ENCODE results near the gene RAPGEF3.

The RAPGEF3 gene

GRCh38 chr12:47777151-47777550, 18.5 kb upstream of the RAPGEF3 start:
- in situ Hi-C loops (cut with MboI; ENCODE audit: low sequenced_read_pairs), result loop anchor here (10.0 kb wide), 2 partner anchors 62 to 122 kb away; no protein-coding TSS in a partner anchor
- Histone ChIP-seq H3K27me3 (ENCODE audit: low read depth) (no peaks in the 10 kb centered on the region), H3K4me1 (peaks cover 18% of the 10 kb centered on the region), H3K9me3 (no peaks in the 10 kb centered on the region), H3K4me3 (no peak overlapping the region), H3K36me3 (replicated peaks) (peaks cover 7% of the 10 kb centered on the region; the same call in 1 of the 2 replicates)
- DNase-seq (ENCODE audit: low spot score in 2 of 2), result no peak

DNA sequence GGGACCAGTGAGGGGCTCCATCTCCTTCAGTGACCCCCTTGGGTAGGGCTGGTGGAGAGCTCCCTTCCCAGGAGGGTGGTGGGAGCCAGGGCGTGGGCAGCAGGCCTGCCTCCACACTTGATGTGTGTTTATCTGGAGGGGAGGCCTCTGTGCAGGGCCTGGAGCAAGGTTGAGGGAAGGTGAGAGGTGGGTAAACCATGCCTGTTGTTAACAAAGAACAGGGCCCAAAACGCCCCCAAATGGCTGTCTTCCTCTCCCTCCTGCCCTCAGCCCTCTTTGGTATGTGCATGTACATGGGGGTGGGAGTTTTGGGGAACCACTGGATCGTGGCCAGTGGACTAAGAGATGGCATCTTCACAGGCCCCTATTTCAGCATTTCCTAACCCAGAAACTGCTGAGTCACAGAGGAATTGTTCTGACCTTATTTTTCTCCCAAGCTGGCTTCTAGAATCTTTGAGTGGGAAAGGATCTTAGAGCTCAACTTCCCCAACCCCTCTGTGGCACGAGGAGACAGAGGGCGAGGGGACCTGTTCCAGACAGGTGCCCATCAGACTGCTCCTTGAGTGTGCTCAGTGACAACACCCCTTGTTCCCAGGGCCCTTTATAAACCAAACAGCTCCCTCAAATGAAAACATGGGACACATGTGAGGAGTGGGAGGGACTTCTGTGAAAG, 17.9 kb upstream of the RAPGEF3 start:
- DNase-seq (ENCODE audit: low spot score in 2 of 2), result no peak
- Histone ChIP-seq H3K27me3 (ENCODE audit: low read depth) (no peaks in the 10 kb centered on the region), H3K4me3 (no peak overlapping the region), H3K4me1 (peaks cover 18% of the 10 kb centered on the region), H3K36me3 (replicated peaks) (peaks cover 5% of the 10 kb centered on the region; the same call in 1 of the 2 replicates), H3K9me3 (no peaks in the 10 kb centered on the region)
- in situ Hi-C loops (cut with MboI; ENCODE audit: low sequenced_read_pairs), result loop anchor here (10.0 kb wide), 2 partner anchors 62 to 122 kb away; no protein-coding TSS in a partner anchor

- H3K27me3 ChIP-seq (ENCODE audit: low read depth), result no peaks in the 10 kb centered on the region
- H3K4me1 ChIP-seq, result peaks cover 18% of the 10 kb centered on the region
- H3K36me3 ChIP-seq (replicated peaks), result no peaks in the 10 kb centered on the region
- H3K9me3 ChIP-seq, result no peaks in the 10 kb centered on the region
- DNase-seq (ENCODE audit: low spot score in 2 of 2), result no peak
- in situ Hi-C loops (cut with MboI; ENCODE audit: low sequenced_read_pairs), result loop anchor here (10.0 kb wide), 2 partner anchors 61 to 121 kb away; no protein-coding TSS in a partner anchor
- no peak overlapping the region for H3K4me3 ChIP-seq
Measured at GRCh38 chr12:47775100-47775911, 16.6 kb upstream of the RAPGEF3 start.

DNA sequence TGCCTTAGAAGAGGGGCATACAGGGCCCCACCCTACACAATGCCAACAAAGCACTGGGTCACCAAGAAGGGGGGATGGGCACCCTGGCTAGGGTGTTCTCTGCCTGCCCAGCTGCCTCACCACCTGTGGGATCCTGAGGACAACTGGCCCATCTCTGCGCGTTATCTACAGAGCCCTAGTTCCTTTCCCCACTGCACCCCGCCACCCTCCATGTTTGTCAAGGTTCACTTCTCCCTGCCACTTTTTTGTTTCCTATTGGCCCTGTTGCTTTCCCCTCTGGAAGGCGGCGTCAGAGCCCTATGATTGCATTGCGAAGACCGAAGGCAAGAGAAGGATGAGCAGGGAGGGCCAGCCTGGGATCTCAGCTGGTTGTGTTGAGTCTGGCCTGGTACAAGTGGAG, 16.0 kb upstream of the RAPGEF3 start:
- H3K27me3 ChIP-seq (ENCODE audit: low read depth), result no peaks in the 10 kb centered on the region
- H3K36me3 ChIP-seq (replicated peaks), result no peaks in the 10 kb centered on the region
- H3K9me3 ChIP-seq, result no peaks in the 10 kb centered on the region
- DNase-seq (ENCODE audit: low spot score in 2 of 2), result no peak
- in situ Hi-C loops (cut with MboI; ENCODE audit: low sequenced_read_pairs), result loop anchor here (10.0 kb wide), 2 partner anchors 60 to 120 kb away; no protein-coding TSS in a partner anchor
- no peak overlapping the region for H3K4me3 ChIP-seq
- peaks cover 23% of the 10 kb centered on the region for H3K4me1 ChIP-seq

- Histone ChIP-seq H3K27me3 (ENCODE audit: low read depth) (no peaks in the 10 kb centered on the region), H3K4me1 (peaks cover 28% of the 10 kb centered on the region), H3K4me3 (peak overlapping the region; percentile 54), H3K9me3 (no peaks in the 10 kb centered on the region), H3K36me3 (replicated peaks) (no peaks in the 10 kb centered on the region)
- in situ Hi-C loops (cut with MboI; ENCODE audit: low sequenced_read_pairs), result loop anchor here (10.0 kb wide), 2 partner anchors 59 to 119 kb away; no protein-coding TSS in a partner anchor
- no peak for DNase-seq (ENCODE audit: low spot score in 2 of 2)
Measured at GRCh38 chr12:47773858-47774580, 15.3 kb upstream of the RAPGEF3 start.

DNA sequence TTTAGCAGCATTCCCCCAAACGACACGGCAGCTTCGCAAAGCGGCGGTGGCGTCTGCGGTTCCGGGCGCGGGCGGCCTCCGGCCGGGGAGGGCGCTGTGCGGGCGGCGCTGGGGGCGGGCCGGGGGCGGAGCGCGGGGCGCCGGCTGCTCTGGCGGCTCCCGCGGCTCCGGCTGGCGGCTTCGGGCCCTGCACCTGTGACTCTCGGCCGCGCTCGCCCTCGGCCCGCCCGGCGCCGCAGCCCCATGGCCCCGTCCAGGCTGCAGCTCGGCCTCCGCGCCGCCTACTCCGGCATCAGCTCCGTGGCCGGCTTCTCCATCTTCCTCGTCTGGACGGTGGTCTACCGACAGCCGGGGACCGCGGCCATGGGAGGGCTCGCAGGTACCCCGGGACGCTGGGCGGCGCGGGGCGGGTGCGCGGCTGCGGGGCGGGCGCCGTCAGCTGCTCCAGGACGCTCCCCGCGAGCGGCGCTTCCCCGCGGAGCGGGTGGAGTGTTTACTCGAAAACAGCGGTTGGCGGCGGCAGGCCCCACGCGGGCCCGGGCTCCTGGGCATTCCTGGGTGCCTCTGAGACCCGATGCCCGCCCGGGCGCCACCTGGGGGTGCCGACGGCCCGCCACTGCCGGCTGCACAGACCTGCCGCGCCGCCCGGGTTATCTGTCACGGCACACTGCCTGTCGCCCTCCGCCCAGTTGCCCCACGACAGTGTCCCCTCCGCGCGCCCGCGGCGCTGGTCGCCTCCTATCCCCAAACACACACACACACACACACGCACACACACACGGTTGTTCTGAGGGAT, 14.6 kb upstream of the RAPGEF3 start, which contains the start of gene SLC48A1:
Gene SLC48A1 (plus strand): TSS at position 177 of the 796 bp plus-strand sequence. CDS start 67 bp downstream, at position 244.
- H3K4me3 ChIP-seq, result peak within 1 kb of the TSS; percentile 54
- in situ Hi-C loops (cut with MboI; ENCODE audit: low sequenced_read_pairs), result loop anchor here (10.0 kb wide), 2 partner anchors 58 to 118 kb away; no protein-coding TSS in a partner anchor
- DNase-seq (ENCODE audit: low spot score in 2 of 2), result peak; percentile 63 to 85
- no peaks in the 10 kb centered on the region for H3K27me3 ChIP-seq (ENCODE audit: low read depth)
- no peaks in the 10 kb centered on the region for H3K9me3 ChIP-seq
- peaks cover 30% of the 10 kb centered on the region for H3K4me1 ChIP-seq
- H3K36me3 ChIP-seq (replicated peaks), result no peaks in the 10 kb centered on the region

DNA sequence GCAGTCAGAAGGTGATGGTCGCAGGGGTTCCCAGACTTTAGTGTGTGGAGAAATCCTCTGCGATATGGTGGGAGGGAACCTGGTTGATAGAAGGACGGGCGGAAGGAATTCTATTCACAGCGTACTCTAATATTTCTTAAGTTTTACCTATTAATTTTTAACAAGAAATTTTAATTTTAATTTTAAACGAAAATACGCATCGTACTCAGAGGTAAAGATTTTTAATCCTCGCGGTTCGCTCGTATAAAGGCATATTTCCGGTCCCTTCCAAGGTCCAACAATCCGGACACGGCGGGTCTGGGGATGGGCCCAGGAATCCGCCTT, 14.0 kb upstream of the RAPGEF3 start:
- H3K9me3 ChIP-seq, result no peaks in the 10 kb centered on the region
- peaks cover 33% of the 10 kb centered on the region for H3K4me1 ChIP-seq
- no peaks in the 10 kb centered on the region for H3K27me3 ChIP-seq (ENCODE audit: low read depth)
- DNase-seq (ENCODE audit: low spot score in 2 of 2), result no peak
- H3K36me3 ChIP-seq (replicated peaks), result no peaks in the 10 kb centered on the region
- in situ Hi-C loops (cut with MboI; ENCODE audit: low sequenced_read_pairs), result loop anchor here (10.0 kb wide), 2 partner anchors 58 to 118 kb away; no protein-coding TSS in a partner anchor
- H3K4me3 ChIP-seq, result peak overlapping the region; percentile 54

GRCh38 chr12:47772094-47772660, 13.5 kb upstream of the RAPGEF3 start:
- peaks cover 33% of the 10 kb centered on the region for H3K4me1 ChIP-seq
- H3K9me3 ChIP-seq, result no peaks in the 10 kb centered on the region
- in situ Hi-C loops (cut with MboI; ENCODE audit: low sequenced_read_pairs), result loop anchor here (10.0 kb wide), 2 partner anchors 57 to 117 kb away; no protein-coding TSS in a partner anchor
- H3K36me3 ChIP-seq (replicated peaks), result no peaks in the 10 kb centered on the region
- H3K4me3 ChIP-seq, result peak overlapping the region; percentile 54
- no peaks in the 10 kb centered on the region for H3K27me3 ChIP-seq (ENCODE audit: low read depth)
- no peak for DNase-seq (ENCODE audit: low spot score in 2 of 2)

GRCh38 chr12:47771304-47771703, 12.6 kb upstream of the RAPGEF3 start:
- peaks cover 33% of the 10 kb centered on the region for H3K4me1 ChIP-seq
- in situ Hi-C loops (cut with MboI; ENCODE audit: low sequenced_read_pairs), result loop anchor here (10.0 kb wide), 2 partner anchors 57 to 117 kb away; no protein-coding TSS in a partner anchor
- no peak for DNase-seq (ENCODE audit: low spot score in 2 of 2)
- no peaks in the 10 kb centered on the region for H3K9me3 ChIP-seq
- no peak overlapping the region for H3K4me3 ChIP-seq
- H3K27me3 ChIP-seq (ENCODE audit: low read depth), result no peaks in the 10 kb centered on the region
- H3K36me3 ChIP-seq (replicated peaks), result no peaks in the 10 kb centered on the region

GRCh38 chr12:47770086-47770726, 11.5 kb upstream of the RAPGEF3 start:
- peaks cover 33% of the 10 kb centered on the region for H3K4me1 ChIP-seq
- in situ Hi-C loops (cut with MboI; ENCODE audit: low sequenced_read_pairs), result loop anchor here (10.0 kb wide), 2 partner anchors 55 to 115 kb away; no protein-coding TSS in a partner anchor
- DNase-seq (ENCODE audit: low spot score in 2 of 2), result no peak
- H3K9me3 ChIP-seq, result no peaks in the 10 kb centered on the region
- H3K4me3 ChIP-seq, result no peak overlapping the region
- H3K36me3 ChIP-seq (replicated peaks), result no peaks in the 10 kb centered on the region
- H3K27me3 ChIP-seq (ENCODE audit: low read depth), result no peaks in the 10 kb centered on the region

GRCh38 chr12:47769234-47770085, 10.8 kb upstream of the RAPGEF3 start:
- Histone ChIP-seq H3K9me3 (no peaks in the 10 kb centered on the region), H3K4me1 (peaks cover 29% of the 10 kb centered on the region), H3K27me3 (ENCODE audit: low read depth) (no peaks in the 10 kb centered on the region), H3K4me3 (no peak overlapping the region), H3K36me3 (replicated peaks) (no peaks in the 10 kb centered on the region)
- in situ Hi-C loops (cut with MboI; ENCODE audit: low sequenced_read_pairs), result loop anchor here (10.0 kb wide), 2 partner anchors 55 to 115 kb away; no protein-coding TSS in a partner anchor
- DNase-seq (ENCODE audit: low spot score in 2 of 2), result no peak

Measured in HAP-1 (cell line).